ENCODE results near the gene MRPL44.

- TF ChIP-seq CTCF (IDR thresholded peaks at IDR 0.05) (no peak), POLR2A (IDR thresholded peaks at IDR 0.05) (no peak)
Observed at GRCh38 chr2:223921204-223921603, 36.1 kb upstream of the MRPL44 start.
